LNCaP clone FGC (cell line): ENCODE data around the gene PCDHGA9.

Experiments used
- DNase-seq: peaks from one replicate; pipeline ENCODE4 v3.0.0-alpha.2; 2011; ENCODE audit warnings: low read depth
- H3K4me3 ChIP-seq: 2 replicates; pipeline ENCODE4 v1.5.1; 2011; ENCODE audit warnings: mild to moderate bottlenecking, low read depth, low read length, control low read depth
- CTCF ChIP-seq: IDR thresholded peaks from 2 replicates; pipeline ENCODE4 v1.5.1; 2012; ENCODE audit warnings: mild to moderate bottlenecking; ENCODE audit not compliant: control insufficient read depth, insufficient read depth; ENCODE audit errors: extremely low read depth

The PCDHGA9 gene

GRCh38 chr5:141402553-141403243 is at the start of gene PCDHGA9:
Gene PCDHGA9, plus strand, starts transcription at chr5:141402778. Its CDS starts 175 bp downstream, at chr5:141402953.
- DNase-seq: no peak
- peak within 1 kb of the TSS; percentile 18; the same call in 1 of the 2 replicates for H3K4me3 ChIP-seq

GRCh38 chr5:141354900-141355469 is 47.6 kb upstream of the PCDHGA9 start, which contains the start of gene PCDHGA4:
Gene PCDHGA4, plus strand, starts transcription at chr5:141355021. Its CDS starts 87 bp downstream, at chr5:141355108.
- no peak for TF ChIP-seq CTCF
- peak within 1 kb of the TSS; percentile 28; the same call in 1 of the 2 replicates for H3K4me3 ChIP-seq
- DNase-seq: no peak

More at GRCh38 chr5:141402553-141403243, at the start of gene PCDHGA9:
- TF ChIP-seq CTCF: peak; percentile 32

GRCh38 chr5:141355641-141356040 is 46.9 kb upstream of the PCDHGA9 start:
- no peak for TF ChIP-seq CTCF
- no peak overlapping the region for H3K4me3 ChIP-seq
- DNase-seq: no peak

- H3K4me3 ChIP-seq: no peak overlapping the region
- TF ChIP-seq CTCF: no peak
- DNase-seq: no peak
Measured at GRCh38 chr5:141356133-141356532, 46.4 kb upstream of the PCDHGA9 start.

GRCh38 chr5:141356950-141357349 is 45.6 kb upstream of the PCDHGA9 start:
- no peak for TF ChIP-seq CTCF
- no peak for DNase-seq
- no peak overlapping the region for H3K4me3 ChIP-seq

GRCh38 chr5:141359790-141360426 is 42.7 kb upstream of the PCDHGA9 start, which contains the start of gene PCDHGB2:
Gene PCDHGB2, plus strand, starts transcription at chr5:141359994. Its CDS starts 142 bp downstream, at chr5:141360136.
- DNase-seq: no peak
- H3K4me3 ChIP-seq: peak within 1 kb of the TSS; percentile 50
- 0 out of 2 replicates have a peak, but pooled peaks have one; percentile 6 for TF ChIP-seq CTCF
